CD8-positive, alpha-beta memory T cell (primary cell): ENCODE results near the gene PDE9A. TPM values are rescaled to one million over a fixed set of nuclear protein-coding genes. Genes with fewer than 3 reads are reported as not detected.
"Not testable (repeated sequence)": the region's sequence is repeated elsewhere in the genome, so short reads cannot be mapped to it uniquely, and the experiment has no call there.

Experiments
- CTCF ChIA-PET: fragments of 350-600 bp; sonication (Branson Sonifier 250); formaldehyde crosslinking; loops from one replicate; lab custom pipeline; 2021; ENCODE audit warnings: antibody characterized with exemption; lab: Charles Lee
- POLR2A ChIA-PET: fragments of 350-600 bp; sonication (Branson Sonifier 250); formaldehyde crosslinking; loops from one replicate; lab custom pipeline; 2021; ENCODE audit warnings: antibody characterized with exemption; lab: Charles Lee
- DNase-seq, 5 donors: peaks; one replicate each; pipeline versions ENCODE4 v3.0.0 to v3.0.0-alpha.2; 2020 to 2022; ENCODE audit warnings: mixed read lengths in 1 of 5
- H3K27ac ChIP-seq: one replicate; pipeline ENCODE4 v1.7.0; 2013; ENCODE audit warnings: low read depth, mild to moderate bottlenecking, low read length, moderate library complexity
- H3K27me3 ChIP-seq: 2 replicates; pipeline ENCODE4 v1.7.0; 2013; ENCODE audit warnings: low read length, mild to moderate bottlenecking; ENCODE audit not compliant: insufficient read depth, poor library complexity, severe bottlenecking
- H3K36me3 ChIP-seq: 2 replicates; pipeline ENCODE4 v1.7.0; 2013; ENCODE audit warnings: mild to moderate bottlenecking, low read length, moderate library complexity; ENCODE audit not compliant: insufficient read depth
- H3K4me1 ChIP-seq: 2 replicates; pipeline ENCODE4 v1.7.0; 2013; ENCODE audit warnings: mild to moderate bottlenecking, low read length, moderate library complexity; ENCODE audit not compliant: insufficient read depth
- H3K4me3 ChIP-seq: 2 replicates; pipeline ENCODE4 v1.7.0; 2013; ENCODE audit warnings: mild to moderate bottlenecking, low read length
- H3K9me3 ChIP-seq: 2 replicates; pipeline ENCODE4 v1.7.0; 2013; ENCODE audit warnings: mild to moderate bottlenecking, low read length
- H3K27ac Mint-ChIP-seq, 8 donors: one replicate each; pipeline ENCODE4 v1.8.0; 2020 to 2021; ENCODE audit warnings: mixed read lengths in 8 of 8, mild to moderate bottlenecking in 6 of 8, inconsistent platforms in 3 of 8, moderate library complexity in 3 of 8
- H3K27me3 Mint-ChIP-seq, 2 donors: one replicate each; pipeline ENCODE4 v1.8.0; 2020 to 2021; ENCODE audit warnings: mixed read lengths in 2 of 2, mild to moderate bottlenecking in 1 of 2, moderate library complexity in 1 of 2
- H3K36me3 Mint-ChIP-seq, 3 donors: one replicate each; pipeline ENCODE4 v1.8.0; 2020 to 2021; ENCODE audit warnings: mixed read lengths in 3 of 3, inconsistent platforms in 1 of 3, mild to moderate bottlenecking in 1 of 3
- H3K4me1 Mint-ChIP-seq, 3 donors: one replicate each; pipeline ENCODE4 v1.8.0; 2020 to 2021; ENCODE audit warnings: mixed read lengths in 3 of 3, inconsistent platforms in 1 of 3, mild to moderate bottlenecking in 1 of 3
- H3K4me3 Mint-ChIP-seq, 7 donors: one replicate each; pipeline ENCODE4 v1.8.0; 2020 to 2021; ENCODE audit warnings: mixed read lengths in 7 of 7, mild to moderate bottlenecking in 6 of 7, moderate library complexity in 4 of 7, inconsistent platforms in 2 of 7
- H3K9me3 Mint-ChIP-seq, 5 donors: one replicate each; pipeline ENCODE4 v1.8.0; 2020 to 2022; ENCODE audit warnings: mixed read lengths in 5 of 5, mild to moderate bottlenecking in 3 of 5, moderate library complexity in 2 of 5, inconsistent platforms in 1 of 5
- polyA plus RNA-seq: library from polyadenylated mRNA; unstranded; fragments of 300-500 nt; fragmentation: Illumina TruSeq; gene quantifications from one replicate; pipeline ENCODE4 v1.2.3, GENCODE V29; 2021
- total RNA-seq, 2 experiments: library from RNA; stranded (reverse); gene quantifications; one replicate each; pipeline ENCODE4 v1.2.3, GENCODE V29; 2021

The PDE9A gene
- total and polyA plus RNA-seq, 3 experiments from 2014 or later, result 1.5 to 2.6 (median 1.7) TPM

DNA sequence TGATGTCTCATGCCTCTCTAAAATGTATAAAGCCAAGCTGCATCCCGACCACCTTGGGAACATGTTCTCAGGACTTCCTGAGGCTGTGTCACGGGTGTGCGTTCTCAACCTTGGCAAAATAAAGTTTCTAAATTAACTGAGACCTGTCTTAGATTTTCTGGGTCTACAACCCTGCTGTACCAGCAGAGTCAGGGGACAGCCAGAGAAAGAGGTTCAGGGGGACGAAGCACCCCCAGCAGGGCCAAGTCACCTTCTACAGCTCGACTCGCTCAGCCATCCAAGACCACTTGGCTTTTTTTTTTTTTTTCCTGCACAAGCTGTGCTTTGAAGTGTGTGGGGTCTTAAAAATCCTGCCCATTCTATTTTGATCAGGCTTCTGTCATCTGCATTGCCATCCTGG, 28.5 kb upstream of the PDE9A start:
- no peak for DNase-seq
- H3K9me3 Mint-ChIP-seq, result no peaks in the 10 kb centered on the region
- no peak overlapping the region for H3K4me3 ChIP-seq
- peak overlapping the region in 1 of 8 donors; percentile 69 for H3K27ac Mint-ChIP-seq
- H3K9me3 ChIP-seq, result no peaks in the 10 kb centered on the region
- no peaks in the 10 kb centered on the region for H3K36me3 Mint-ChIP-seq
- ChIA-PET POLR2A (no interaction called here), CTCF (interaction anchor here (1.1 kb wide), 1 partner anchor 16 kb away, joined by 3 read pairs; no protein-coding TSS in a partner anchor)
- H3K4me1 Mint-ChIP-seq, result no peaks in the 10 kb centered on the region
- peaks cover 9 to 42% of the 10 kb centered on the region in 2 donors for H3K27me3 Mint-ChIP-seq
- no peaks in the 10 kb centered on the region for H3K4me1 ChIP-seq
- H3K27me3 ChIP-seq, result no peaks in the 10 kb centered on the region
- H3K36me3 ChIP-seq, result no peaks in the 10 kb centered on the region
- no peak overlapping the region for H3K27ac ChIP-seq
- no peak overlapping the region for H3K4me3 Mint-ChIP-seq

DNA sequence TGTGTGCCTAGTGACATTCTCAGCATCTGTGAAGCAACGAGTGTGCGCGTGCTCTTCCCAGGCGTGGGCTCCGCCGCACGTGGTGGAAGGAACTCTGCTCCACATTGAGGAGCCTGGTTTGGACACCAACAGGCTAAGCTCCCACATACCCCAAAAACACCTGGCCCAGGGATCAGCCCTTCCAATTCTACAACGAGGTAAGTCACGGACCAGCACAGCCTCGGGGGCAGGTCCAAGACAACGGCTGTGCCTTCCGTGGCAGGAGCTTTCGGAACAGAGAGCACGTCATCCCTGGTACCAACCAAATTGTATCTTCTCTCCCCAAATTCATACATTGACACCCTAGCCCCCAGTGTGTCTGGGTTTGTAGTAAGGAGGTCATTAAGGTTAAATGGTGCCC, 27.2 kb upstream of the PDE9A start:
- no peak overlapping the region for H3K27ac ChIP-seq
- no peak overlapping the region for H3K4me3 ChIP-seq
- H3K4me1 ChIP-seq, result peaks cover 1% of the 10 kb centered on the region
- Mint-ChIP-seq H3K4me1 (no peaks in the 10 kb centered on the region), H3K27ac (no peak overlapping the region), H3K4me3 (no peak overlapping the region), H3K36me3 (no peaks in the 10 kb centered on the region), H3K9me3 (no peaks in the 10 kb centered on the region), H3K27me3 (peaks cover 9 to 35% of the 10 kb centered on the region in 2 donors)
- H3K36me3 ChIP-seq, result no peaks in the 10 kb centered on the region
- POLR2A ChIA-PET, result no interaction called here
- CTCF ChIA-PET, result interaction anchor here (1.1 kb wide), 1 partner anchor 15 kb away, joined by 3 read pairs; no protein-coding TSS in a partner anchor
- no peaks in the 10 kb centered on the region for H3K9me3 ChIP-seq
- no peaks in the 10 kb centered on the region for H3K27me3 ChIP-seq
- no peak for DNase-seq

DNA sequence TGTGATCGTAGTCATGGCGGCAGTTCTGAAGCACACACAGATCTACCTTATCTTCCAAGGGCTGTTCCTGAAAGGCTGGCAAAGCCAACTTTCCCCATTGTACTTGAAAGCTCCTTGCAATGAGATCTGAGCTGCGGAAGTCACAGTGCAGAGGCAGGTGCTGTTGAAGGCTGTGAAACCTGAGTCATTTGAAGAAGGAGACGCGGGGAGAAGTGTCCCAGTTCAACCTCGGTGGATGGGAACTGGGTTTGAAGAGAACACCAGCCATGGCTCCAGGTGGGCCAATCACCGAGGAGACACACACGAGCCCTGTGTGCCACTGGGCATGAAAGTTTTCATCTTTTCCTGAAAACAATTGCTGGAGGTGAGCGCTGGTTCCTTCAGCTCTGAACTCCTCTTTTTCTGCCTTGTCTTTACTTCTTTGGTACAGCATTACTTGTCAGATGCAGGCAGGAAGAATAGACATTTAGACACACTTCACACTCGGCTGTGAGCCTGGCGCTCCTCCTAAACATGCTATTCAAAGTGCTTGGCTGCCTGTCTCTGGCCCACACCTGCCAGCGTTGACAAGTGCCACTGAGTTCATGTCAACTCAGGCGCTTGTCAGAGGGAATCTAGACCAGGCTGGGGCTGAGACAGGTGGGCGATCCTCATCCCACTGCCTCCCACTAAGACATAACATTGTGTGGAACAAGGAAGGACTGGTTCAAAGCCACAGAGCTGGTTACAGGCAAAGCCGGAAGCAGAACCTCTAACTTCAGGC, 25.7 kb upstream of the PDE9A start:
- Mint-ChIP-seq H3K9me3 (no peaks in the 10 kb centered on the region), H3K4me1 (no peaks in the 10 kb centered on the region), H3K4me3 (no peak overlapping the region), H3K36me3 (no peaks in the 10 kb centered on the region), H3K27ac (no peak overlapping the region), H3K27me3 (peaks cover 6 to 20% of the 10 kb centered on the region in 2 donors)
- H3K4me1 ChIP-seq, result peaks cover 7% of the 10 kb centered on the region
- H3K36me3 ChIP-seq, result no peaks in the 10 kb centered on the region
- POLR2A ChIA-PET, result no interaction called here
- H3K4me3 ChIP-seq, result no peak overlapping the region
- no peaks in the 10 kb centered on the region for H3K27me3 ChIP-seq
- DNase-seq, result no peak
- H3K27ac ChIP-seq, result no peak overlapping the region
- H3K9me3 ChIP-seq, result no peaks in the 10 kb centered on the region
- CTCF ChIA-PET, result no interaction called here

DNA sequence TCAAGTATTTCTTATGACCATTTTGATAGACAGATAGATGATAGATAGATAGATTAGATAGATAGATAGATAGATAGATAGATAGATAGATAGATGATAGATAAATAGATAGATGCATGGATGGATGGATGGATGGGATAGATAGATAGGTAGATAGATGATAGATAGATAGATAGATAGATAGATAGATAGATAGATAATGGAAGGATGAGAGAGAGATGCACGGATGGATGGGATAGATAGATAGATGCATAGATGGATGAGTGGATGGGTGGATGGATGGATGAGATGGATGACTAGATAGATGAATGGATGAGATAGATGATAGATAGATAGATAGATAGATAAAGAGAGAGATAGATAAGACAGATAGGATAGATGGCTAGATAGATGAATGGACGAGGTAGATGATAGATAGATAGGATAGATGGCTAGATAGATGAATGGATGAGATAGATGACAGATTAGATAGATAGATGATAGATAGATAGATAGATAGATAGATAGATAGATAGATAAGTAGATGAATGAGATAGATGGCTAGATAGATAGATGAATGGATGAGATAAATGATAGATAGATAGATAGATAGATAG, 24.9 kb upstream of the PDE9A start:
- H3K4me3 ChIP-seq, H3K4me1 Mint-ChIP-seq, POLR2A ChIA-PET, H3K27ac ChIP-seq, H3K27ac Mint-ChIP-seq, CTCF ChIA-PET, H3K9me3 Mint-ChIP-seq, H3K36me3 ChIP-seq, H3K36me3 Mint-ChIP-seq, H3K27me3 ChIP-seq, H3K4me3 Mint-ChIP-seq, DNase-seq, H3K9me3 ChIP-seq, H3K4me1 ChIP-seq: not testable (repeated sequence)
- peaks cover 6 to 20% of the 10 kb centered on the region in 2 donors for H3K27me3 Mint-ChIP-seq

- Histone ChIP-seq H3K4me1 (peaks cover 7% of the 10 kb centered on the region), H3K27ac (no peak overlapping the region), H3K36me3 (no peaks in the 10 kb centered on the region), H3K9me3 (no peaks in the 10 kb centered on the region), H3K27me3 (no peaks in the 10 kb centered on the region), H3K4me3 (no peak overlapping the region)
- H3K4me3 Mint-ChIP-seq, result no peak overlapping the region
- peaks cover 0 to 11% of the 10 kb centered on the region in 2 donors for H3K27me3 Mint-ChIP-seq
- no peaks in the 10 kb centered on the region for H3K4me1 Mint-ChIP-seq
- no peaks in the 10 kb centered on the region for H3K9me3 Mint-ChIP-seq
- DNase-seq, result peak in 1 of 5 donors; percentile 13
- ChIA-PET CTCF (no interaction called here), POLR2A (no interaction called here)
- no peaks in the 10 kb centered on the region for H3K36me3 Mint-ChIP-seq
- H3K27ac Mint-ChIP-seq, result no peak overlapping the region
Observed at GRCh38 chr21:42629933-42630589, 23.4 kb upstream of the PDE9A start.

DNA sequence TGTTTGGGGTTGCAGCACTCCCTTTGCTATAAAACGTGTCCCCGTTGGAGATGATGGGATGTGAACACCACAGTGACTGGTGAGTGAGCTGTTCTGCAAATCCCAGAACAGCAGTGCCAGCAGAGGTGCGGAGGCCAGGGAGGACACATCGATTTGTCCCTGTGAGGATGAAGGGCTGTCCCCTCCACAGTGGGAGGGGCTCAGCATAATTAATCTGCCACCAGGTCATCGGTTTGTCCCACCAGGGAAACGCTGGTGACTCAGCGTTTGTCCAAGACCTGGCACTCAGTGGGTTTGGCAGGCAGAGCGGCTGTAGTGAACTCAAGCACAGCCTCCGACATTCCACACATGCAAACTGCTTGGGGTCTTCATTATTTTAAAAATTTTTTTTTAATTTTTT, 22.8 kb upstream of the PDE9A start:
- ChIA-PET POLR2A (no interaction called here), CTCF (no interaction called here)
- Histone ChIP-seq H3K4me1 (peaks cover 7% of the 10 kb centered on the region), H3K36me3 (no peaks in the 10 kb centered on the region), H3K4me3 (no peak overlapping the region), H3K27ac (no peak overlapping the region), H3K27me3 (no peaks in the 10 kb centered on the region), H3K9me3 (no peaks in the 10 kb centered on the region)
- no peak overlapping the region for H3K27ac Mint-ChIP-seq
- H3K36me3 Mint-ChIP-seq, result no peaks in the 10 kb centered on the region
- peaks cover 0 to 11% of the 10 kb centered on the region in 2 donors for H3K27me3 Mint-ChIP-seq
- DNase-seq, result peak in 1 of 5 donors; percentile 30
- no peaks in the 10 kb centered on the region for H3K4me1 Mint-ChIP-seq
- H3K4me3 Mint-ChIP-seq, result no peak overlapping the region
- no peaks in the 10 kb centered on the region for H3K9me3 Mint-ChIP-seq

GRCh38 chr21:42631142-42631541, 22.3 kb upstream of the PDE9A start:
- H3K36me3 ChIP-seq, result no peaks in the 10 kb centered on the region
- no peak overlapping the region for H3K4me3 ChIP-seq
- Mint-ChIP-seq H3K36me3 (no peaks in the 10 kb centered on the region), H3K27me3 (peaks cover 0 to 11% of the 10 kb centered on the region in 2 donors), H3K4me3 (no peak overlapping the region), H3K9me3 (no peaks in the 10 kb centered on the region), H3K4me1 (no peaks in the 10 kb centered on the region), H3K27ac (no peak overlapping the region)
- no peaks in the 10 kb centered on the region for H3K27me3 ChIP-seq
- H3K4me1 ChIP-seq, result peaks cover 7% of the 10 kb centered on the region
- ChIA-PET POLR2A (no interaction called here), CTCF (no interaction called here)
- peak in 2 of 5 donors; percentile 41 to 43 for DNase-seq
- no peak overlapping the region for H3K27ac ChIP-seq
- no peaks in the 10 kb centered on the region for H3K9me3 ChIP-seq

- H3K27ac Mint-ChIP-seq, result no peak overlapping the region
- Histone ChIP-seq H3K4me1 (peaks cover 7% of the 10 kb centered on the region), H3K9me3 (no peaks in the 10 kb centered on the region), H3K27me3 (no peaks in the 10 kb centered on the region), H3K4me3 (no peak overlapping the region), H3K36me3 (no peaks in the 10 kb centered on the region), H3K27ac (no peak overlapping the region)
- no peak overlapping the region for H3K4me3 Mint-ChIP-seq
- DNase-seq, result peak in 1 of 5 donors; percentile 41
- ChIA-PET POLR2A (no interaction called here), CTCF (no interaction called here)
- peaks cover 0 to under 1% of the 10 kb centered on the region in 2 donors for H3K27me3 Mint-ChIP-seq
- H3K9me3 Mint-ChIP-seq, result no peaks in the 10 kb centered on the region
- no peaks in the 10 kb centered on the region for H3K4me1 Mint-ChIP-seq
- no peaks in the 10 kb centered on the region for H3K36me3 Mint-ChIP-seq
Observed at GRCh38 chr21:42632336-42632751, 21.1 kb upstream of the PDE9A start.
